Suprapubic skin (tissue), 4 donors: Measurements from ENCODE around the gene MTCL1. TPM values are rescaled to one million over a fixed set of nuclear protein-coding genes. Genes with fewer than 3 reads are reported as not detected.

Experiments used
- DNase-seq, 2 donors: peaks; one replicate each; pipeline ENCODE4 v3.0.0-alpha.2; 2019; ENCODE audit warnings: low spot score in 2 of 2
- H3K27ac ChIP-seq: fragments of 200-600 bp; sonication (generic); one replicate; pipeline ENCODE4 v1.5.1; 2019
- H3K27me3 ChIP-seq: fragments of 200-600 bp; sonication (generic); one replicate; pipeline ENCODE4 v1.5.1; 2019
- H3K36me3 ChIP-seq: fragments of 200-600 bp; sonication (generic); one replicate; pipeline ENCODE4 v1.5.1; 2019
- H3K4me1 ChIP-seq: fragments of 200-600 bp; sonication (generic); one replicate; pipeline ENCODE4 v1.5.1; 2019
- H3K4me3 ChIP-seq: fragments of 200-600 bp; sonication (generic); one replicate; pipeline ENCODE4 v1.5.1; 2019; ENCODE audit warnings: mild to moderate bottlenecking
- H3K9me3 ChIP-seq: fragments of 200-600 bp; sonication (generic); one replicate; pipeline ENCODE4 v1.5.1; 2019
- CTCF ChIP-seq, 2 donors: fragments of 200-600 bp in 1 of 2; fragments of 450-650 bp in 1 of 2; sonication (generic) in 1 of 2; IDR thresholded peaks; one replicate each; pipeline ENCODE4 v1.5.1; 2016 to 2019; ENCODE audit warnings: antibody characterized with exemption in 2 of 2, mild to moderate bottlenecking in 1 of 2, moderate library complexity in 1 of 2
- EP300 ChIP-seq: sonication (generic); formaldehyde crosslinking; IDR thresholded peaks from one replicate; pipeline ENCODE4 v1.6.1; 2017; ENCODE audit warnings: antibody characterized with exemption
- POLR2A ChIP-seq, 2 donors: fragments of 450-650 bp; IDR thresholded peaks; one replicate each; pipeline ENCODE4 v1.6.1; 2017; ENCODE audit warnings: antibody characterized with exemption in 2 of 2, mild to moderate bottlenecking in 2 of 2, moderate library complexity in 2 of 2
- POLR2AphosphoS5 ChIP-seq, 3 donors: sonication (generic); formaldehyde crosslinking; IDR thresholded peaks; one replicate each; pipeline ENCODE4 v1.6.1; 2017; ENCODE audit warnings: antibody characterized with exemption in 3 of 3
- WGBS: methylation state at CpG from one replicate; pipeline ENCODE4 v1.1.5; 2018; 5-methylcytosine and 5-hydroxymethylcytosine counted together
- total RNA-seq, 4 donors: library from RNA; depleted of rRNA; stranded (reverse); fragments of >200 nt; gene quantifications; one replicate each; pipeline ENCODE4 v1.1.0, GENCODE V29; 2016

The MTCL1 gene
- total RNA-seq, 4 donors from 2014 or later, result 7.0 to 9.4 (median 8.1) TPM

GRCh38 chr18:8868779-8869415 lies 163.5 kb downstream of the MTCL1 start:
- DNase-seq, result no peak
- 85% methylated on average over 2 of the region's 2 CpGs for WGBS
- H3K27ac ChIP-seq, result no peak overlapping the region
- no peaks in the 10 kb centered on the region for H3K27me3 ChIP-seq
- H3K36me3 ChIP-seq, result no peaks in the 10 kb centered on the region
- TF ChIP-seq POLR2AphosphoS5 (IDR thresholded peaks at IDR 0.05) (no peak), POLR2A (IDR thresholded peaks at IDR 0.05) (no peak), EP300 (no peak), CTCF (IDR thresholded peaks at IDR 0.05) (no peak)
- H3K4me3 ChIP-seq, result no peak overlapping the region
- no peaks in the 10 kb centered on the region for H3K4me1 ChIP-seq
- no peaks in the 10 kb centered on the region for H3K9me3 ChIP-seq

GRCh38 chr18:8869696-8870095 lies 164.3 kb downstream of the MTCL1 start:
- Histone ChIP-seq H3K27ac (no peak overlapping the region), H3K36me3 (no peaks in the 10 kb centered on the region), H3K9me3 (no peaks in the 10 kb centered on the region), H3K4me1 (no peaks in the 10 kb centered on the region), H3K27me3 (peaks cover 3% of the 10 kb centered on the region), H3K4me3 (no peak overlapping the region)
- TF ChIP-seq CTCF (IDR thresholded peaks at IDR 0.05) (no peak), EP300 (no peak), POLR2A (IDR thresholded peaks at IDR 0.05) (no peak), POLR2AphosphoS5 (IDR thresholded peaks at IDR 0.05) (no peak)
- DNase-seq, result no peak
- WGBS, result 64% methylated on average over 5 of the region's 5 CpGs

GRCh38 chr18:8870528-8870927 lies 165.2 kb downstream of the MTCL1 start:
- no peaks in the 10 kb centered on the region for H3K36me3 ChIP-seq
- TF ChIP-seq EP300 (no peak), POLR2AphosphoS5 (IDR thresholded peaks at IDR 0.05) (no peak), CTCF (IDR thresholded peaks at IDR 0.05) (no peak), POLR2A (IDR thresholded peaks at IDR 0.05) (no peak)
- H3K27ac ChIP-seq, result no peak overlapping the region
- H3K4me3 ChIP-seq, result no peak overlapping the region
- no peaks in the 10 kb centered on the region for H3K9me3 ChIP-seq
- no peak for DNase-seq
- H3K4me1 ChIP-seq, result no peaks in the 10 kb centered on the region
- peaks cover 3% of the 10 kb centered on the region for H3K27me3 ChIP-seq
- WGBS, result 47% methylated on average over 5 of the region's 5 CpGs

- no peak for DNase-seq
- Histone ChIP-seq H3K4me3 (no peak overlapping the region), H3K27me3 (peaks cover 3% of the 10 kb centered on the region), H3K4me1 (no peaks in the 10 kb centered on the region), H3K27ac (no peak overlapping the region), H3K36me3 (no peaks in the 10 kb centered on the region), H3K9me3 (no peaks in the 10 kb centered on the region)
- WGBS, result 42% methylated on average over 1 of the region's 1 CpG
- no peak for TF ChIP-seq CTCF (IDR thresholded peaks at IDR 0.05)
- TF ChIP-seq EP300, result no peak
- TF ChIP-seq POLR2A (IDR thresholded peaks at IDR 0.05), result no peak
- TF ChIP-seq POLR2AphosphoS5 (IDR thresholded peaks at IDR 0.05), result no peak
These were observed 166.1 kb downstream of the MTCL1 start for GRCh38 chr18:8871489-8871888.

- H3K4me1 ChIP-seq, result no peaks in the 10 kb centered on the region
- no peak overlapping the region for H3K27ac ChIP-seq
- no peaks in the 10 kb centered on the region for H3K9me3 ChIP-seq
- H3K27me3 ChIP-seq, result peaks cover 6% of the 10 kb centered on the region
- DNase-seq, result no peak
- no peak overlapping the region for H3K4me3 ChIP-seq
- 80% methylated on average over 7 of the region's 7 CpGs for WGBS
- H3K36me3 ChIP-seq, result no peaks in the 10 kb centered on the region
- no peak for TF ChIP-seq CTCF (IDR thresholded peaks at IDR 0.05)
- TF ChIP-seq POLR2A (IDR thresholded peaks at IDR 0.05), result no peak
- no peak for TF ChIP-seq EP300
- TF ChIP-seq POLR2AphosphoS5 (IDR thresholded peaks at IDR 0.05), result no peak
These were observed 169.5 kb downstream of the MTCL1 start for GRCh38 chr18:8874872-8875271.
